ENCODE results near the gene GCDH.
A peak's percentile ranks its signal among the peaks of the same experiment; 100 is the strongest.

The GCDH gene

DNA sequence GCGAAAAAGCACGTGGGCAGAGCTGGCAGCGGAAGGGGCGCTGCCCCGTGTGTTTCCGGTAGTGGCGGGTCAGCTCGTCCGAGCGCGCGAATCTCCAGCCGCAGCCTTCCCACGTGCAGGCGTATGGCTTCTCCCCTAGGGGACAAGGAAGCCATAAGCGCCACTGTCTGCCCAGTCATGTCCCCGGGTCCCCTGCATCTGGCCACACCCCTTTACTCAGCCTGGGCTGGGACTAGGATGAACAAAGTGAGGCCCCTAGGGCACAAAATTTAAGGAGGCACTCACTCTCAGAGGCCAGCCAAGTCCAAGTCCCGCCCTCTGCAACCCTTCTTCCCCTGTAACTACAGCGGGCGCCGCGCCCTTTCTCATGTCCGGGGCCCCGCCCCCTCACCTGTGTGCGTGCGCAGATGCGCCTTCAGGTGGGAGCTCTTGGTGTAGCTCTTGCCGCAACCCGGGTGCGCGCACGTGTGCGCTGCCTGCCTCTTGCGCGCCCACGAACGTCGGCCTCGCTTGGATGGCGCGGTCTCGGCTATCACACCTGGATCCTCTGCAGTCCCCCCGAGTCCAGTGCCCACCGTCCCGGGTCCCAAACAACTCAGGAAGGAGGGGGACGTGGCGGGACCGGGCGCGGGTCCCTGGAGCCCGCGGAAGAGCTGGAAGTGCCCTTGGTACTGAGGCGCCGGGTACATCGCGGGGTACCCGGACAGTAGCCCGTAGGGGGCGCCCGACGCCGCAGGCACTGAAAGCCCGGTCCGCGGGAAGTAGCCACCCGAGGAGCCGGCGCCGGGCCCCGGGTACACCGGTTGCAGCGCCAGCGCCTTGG is 5.8 kb upstream of the GCDH start:
- H3K9ac ChIP-seq: no peak overlapping the region
- H3K4me1 ChIP-seq: no peaks in the 10 kb centered on the region
- TF ChIP-seq CTCF (IDR thresholded peaks at IDR 0.05): peak; percentile 63
- peak overlapping the region; percentile 88 for H2AFZ ChIP-seq
- no peak overlapping the region for H3K27ac ChIP-seq
- H3K9me3 ChIP-seq (ENCODE audit: control insufficient read depth, low read length): no peaks in the 10 kb centered on the region
- H3K79me2 ChIP-seq: no peaks in the 10 kb centered on the region
- H3K36me3 ChIP-seq (ENCODE audit: control insufficient read depth, insufficient read depth, low read length): no peaks in the 10 kb centered on the region
- H3K4me3 ChIP-seq (ENCODE audit: low read depth, low read length): peak overlapping the region; percentile 47
- H3K4me2 ChIP-seq (ENCODE audit: low read length): peak overlapping the region; percentile 62
- H3K27me3 ChIP-seq (ENCODE audit: control insufficient read depth, insufficient read depth, low read length): no peaks in the 10 kb centered on the region

GRCh38 chr19:12885749-12886650 is 5.0 kb upstream of the GCDH start:
- no peaks in the 10 kb centered on the region for H3K27me3 ChIP-seq (ENCODE audit: control insufficient read depth, insufficient read depth, low read length)
- H3K4me2 ChIP-seq (ENCODE audit: low read length): peak overlapping the region; percentile 62
- H3K36me3 ChIP-seq (ENCODE audit: control insufficient read depth, insufficient read depth, low read length): no peaks in the 10 kb centered on the region
- peak overlapping the region; percentile 47 for H3K4me3 ChIP-seq (ENCODE audit: low read depth, low read length)
- peak overlapping the region; percentile 88 for H2AFZ ChIP-seq
- no peak overlapping the region for H3K9ac ChIP-seq
- no peaks in the 10 kb centered on the region for H3K4me1 ChIP-seq
- no peak overlapping the region for H3K27ac ChIP-seq
- no peak for TF ChIP-seq CTCF (IDR thresholded peaks at IDR 0.05)
- H3K79me2 ChIP-seq: no peaks in the 10 kb centered on the region
- H3K9me3 ChIP-seq (ENCODE audit: control insufficient read depth, low read length): no peaks in the 10 kb centered on the region

DNA sequence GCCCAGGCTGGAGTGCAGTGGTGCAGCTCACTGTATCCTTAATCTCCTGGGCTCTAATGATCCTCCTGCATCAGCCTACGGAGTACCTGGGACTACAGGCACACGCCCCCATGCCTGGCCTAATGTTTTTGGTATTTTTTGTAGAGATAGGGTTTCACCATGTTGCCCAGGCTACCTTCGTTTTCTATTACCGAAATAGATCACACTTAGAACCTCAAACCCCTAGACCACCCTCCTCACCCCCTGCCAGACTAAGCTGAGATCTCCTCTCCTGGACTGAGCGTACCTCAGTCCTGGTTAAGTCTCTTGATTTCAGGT is 4.3 kb upstream of the GCDH start:
- no peak overlapping the region for H3K27ac ChIP-seq
- H3K4me2 ChIP-seq (ENCODE audit: low read length): no peak overlapping the region
- H3K79me2 ChIP-seq: no peaks in the 10 kb centered on the region
- H3K9ac ChIP-seq: no peak overlapping the region
- no peaks in the 10 kb centered on the region for H3K36me3 ChIP-seq (ENCODE audit: control insufficient read depth, insufficient read depth, low read length)
- no peak overlapping the region for H3K4me3 ChIP-seq (ENCODE audit: low read depth, low read length)
- no peaks in the 10 kb centered on the region for H3K4me1 ChIP-seq
- no peak for TF ChIP-seq CTCF (IDR thresholded peaks at IDR 0.05)
- no peaks in the 10 kb centered on the region for H3K9me3 ChIP-seq (ENCODE audit: control insufficient read depth, low read length)
- no peaks in the 10 kb centered on the region for H3K27me3 ChIP-seq (ENCODE audit: control insufficient read depth, insufficient read depth, low read length)
- no peak overlapping the region for H2AFZ ChIP-seq

DNA sequence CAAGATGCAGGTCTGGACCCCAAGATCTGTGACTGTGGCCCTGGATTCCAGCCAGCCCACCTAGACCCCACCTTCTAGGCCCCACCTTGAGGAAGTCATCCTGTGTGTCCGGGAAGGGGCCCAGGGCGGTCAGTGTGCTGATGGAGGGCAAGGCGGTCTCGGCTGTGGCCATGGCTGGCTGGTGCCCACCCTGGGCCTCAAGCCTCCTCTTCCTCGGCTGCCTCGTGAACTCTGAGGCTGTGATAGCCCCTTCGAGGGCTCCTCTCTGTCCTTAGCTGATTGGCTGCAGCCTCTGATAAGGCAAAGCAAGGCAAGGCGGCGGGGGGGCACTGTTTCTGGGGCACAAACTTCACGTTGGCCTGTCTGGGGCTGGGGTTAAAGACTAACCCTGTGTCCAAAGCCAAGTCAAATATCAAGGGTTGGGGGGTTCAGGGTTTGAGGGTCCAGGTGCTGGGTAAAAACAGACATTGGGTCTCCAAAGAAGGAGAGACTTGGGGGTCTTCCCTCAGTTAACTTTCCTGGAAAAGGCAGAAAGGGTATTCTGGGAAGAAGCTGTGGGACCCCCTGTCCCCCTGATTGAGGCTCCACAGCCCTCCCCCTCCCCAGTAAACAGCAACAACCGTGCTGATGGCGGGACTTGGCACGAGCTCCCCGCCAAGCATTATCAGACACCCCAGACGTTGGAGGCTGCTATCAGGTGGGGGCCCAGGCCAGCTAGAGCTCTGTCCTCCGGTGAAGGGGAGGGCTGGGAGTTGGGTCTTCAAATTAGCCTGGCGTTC is 3.8 kb upstream of the GCDH start, which contains the start of gene KLF1:
KLF1 (minus strand) TSS at position 233 of the 779 bp plus-strand sequence; CDS start at position 172, 61 bp downstream.
- Histone ChIP-seq H3K4me3 (ENCODE audit: low read depth, low read length) (peak within 1 kb of the TSS; percentile 47), H3K4me2 (ENCODE audit: low read length) (peak within 1 kb of the TSS; percentile 62), H3K9ac (no peak within 1 kb of the TSS), H3K36me3 (ENCODE audit: control insufficient read depth, insufficient read depth, low read length) (no peaks in the 10 kb centered on the region), H3K27me3 (ENCODE audit: control insufficient read depth, insufficient read depth, low read length) (no peaks in the 10 kb centered on the region), H3K27ac (no peak within 1 kb of the TSS), H2AFZ (peak within 1 kb of the TSS; percentile 88), H3K9me3 (ENCODE audit: control insufficient read depth, low read length) (no peaks in the 10 kb centered on the region), H3K4me1 (no peaks in the 10 kb centered on the region), H3K79me2 (no peaks in the 10 kb centered on the region)
- TF ChIP-seq CTCF (IDR thresholded peaks at IDR 0.05): no peak

Measured in parathyroid adenoma (tissue), 2 donors.